H1 (cell line): Measurements from ENCODE around the gene TMEM185B. TPM values are rescaled to one million over a fixed set of nuclear protein-coding genes. Genes with fewer than 3 reads are reported as not detected.

Experiments
- BACH1 ChIP-seq: IDR thresholded peaks from 2 replicates; pipeline ENCODE4 v1.6.1; 2012; ENCODE audit warnings: low read length, improper control_type of control experiment
- CHD7 ChIP-seq: fragments of 300-600 bp; sonication (generic); IDR thresholded peaks from 2 replicates; pipeline ENCODE4 v1.7.1; 2012; ENCODE audit warnings: low read length, moderate library complexity, mild to moderate bottlenecking, inconsistent platforms; ENCODE audit not compliant: insufficient replicate concordance
- KDM5A ChIP-seq: fragments of 200-600 bp; IDR thresholded peaks from 2 replicates; pipeline ENCODE4 v1.7.1; 2012; ENCODE audit warnings: mild to moderate bottlenecking, low read length, inconsistent platforms, mixed read lengths
- MAX ChIP-seq: IDR thresholded peaks from 2 replicates; pipeline ENCODE4 v1.6.1; 2012; ENCODE audit warnings: inconsistent platforms
- NANOG ChIP-seq: IDR thresholded peaks from 2 replicates; pipeline ENCODE4 v1.6.1; 2011; ENCODE audit warnings: low read length, low read depth, mild to moderate bottlenecking, inconsistent platforms; ENCODE audit not compliant: insufficient read depth, poor library complexity, severe bottlenecking
- NRF1 ChIP-seq: IDR thresholded peaks from 2 replicates; pipeline ENCODE4 v1.6.1; 2011; ENCODE audit warnings: mild to moderate bottlenecking, low read depth, low read length, improper control_type of control experiment
- RBBP5 ChIP-seq: IDR thresholded peaks from 2 replicates; pipeline ENCODE4 v1.7.1; 2012; ENCODE audit warnings: low read depth, mild to moderate bottlenecking, inconsistent platforms, low read length, moderate library complexity, borderline replicate concordance
- SIRT6 ChIP-seq: IDR thresholded peaks from one replicate; pipeline ENCODE4 v1.7.1; 2012; ENCODE audit warnings: low read length, inconsistent platforms
- SP2 ChIP-seq: IDR thresholded peaks from 2 replicates; pipeline ENCODE4 v1.6.1; 2012; ENCODE audit warnings: mild to moderate bottlenecking, low read length, inconsistent platforms
- TCF12 ChIP-seq: IDR thresholded peaks from 2 replicates; pipeline ENCODE4 v1.6.1; 2011; ENCODE audit warnings: low read depth, mild to moderate bottlenecking, low read length
- YY1 ChIP-seq: IDR thresholded peaks from 2 replicates; pipeline ENCODE4 v1.6.1; 2011; ENCODE audit warnings: low read depth, mild to moderate bottlenecking, low read length
- polyA plus RNA-seq, 7 experiments: library from polyadenylated mRNA; depleted of rRNA in 3 of 7; stranded (reverse) in 5 of 7; unstranded in 2 of 7; fragments of >200 nt in 5 of 7; fragments of 200-250 nt in 2 of 7; gene quantifications; 1 replicate in 5 of 7; 2 replicates in 1 of 7; 4 replicates in 1 of 7; pipeline versions ENCODE4 v1.2.1 to v1.2.3, GENCODE V29; 2011 to 2013; ENCODE audit warnings: missing spikeins in 2 of 7, mixed read lengths in 2 of 7
- total RNA-seq: library from RNA; stranded (reverse); fragmentation: NEBNext Ultra II Directional; extraction: Animal tissue kit (Norgen Biotek cat#: 25700); gene quantifications from 2 replicates; pipeline ENCODE4 v1.2.1, GENCODE V29; 2021

The TMEM185B gene
- total and polyA plus RNA-seq, 2 of the 8 experiments (the other 6 are each of a cell fraction or from before 2014, with no cell fraction given) = 13.5 to 14.0 TPM

- TF ChIP-seq CHD7 (no peak), RBBP5 (no peak), SIRT6 (no peak), MAX (no peak), YY1 (no peak), NRF1 (no peak), KDM5A (no peak), NANOG (no peak), TCF12 (no peak), SP2 (no peak), BACH1 (no peak)
Observed at GRCh38 chr2:120243875-120244553, 20.8 kb upstream of the TMEM185B start (continued).
